IMR-90 (cell line): Measurements from ENCODE around the gene MAB21L4. TPM values are rescaled to one million over a fixed set of nuclear protein-coding genes. Genes with fewer than 3 reads are reported as not detected.

ENCODE experiments used
- ATAC-seq: fragments of 200-7000 bp; cut with Tn5 transposase; 2 replicates; pipeline ENCODE4 v1.9.1; 2020; ENCODE audit warnings: low read depth, mild to moderate bottlenecking, moderate library complexity
- BruUV-seq: library from RNA; stranded (reverse); fragments of 400-500 nt; replicated peaks from 2 replicates; lab custom pipeline; 2021; lab: Mats Ljungman, UMichigan
- CTCF ChIA-PET: fragments of 300-600 bp; formaldehyde crosslinking; extraction: SDS; loops from one replicate; lab custom pipeline; 2021; ENCODE audit warnings: antibody characterized with exemption; lab: Yijun Ruan, JAX
- POLR2A ChIA-PET: fragments of 300-600 bp; sonication (Branson Sonifier 250); formaldehyde crosslinking; loops from one replicate; lab custom pipeline; 2022; ENCODE audit warnings: antibody characterized with exemption; ENCODE audit not compliant: unreplicated experiment; lab: Charles Lee
- DNase-seq: peaks from one replicate; pipeline ENCODE4 v3.0.0; 2013
- H2AFZ ChIP-seq: replicated peaks from 2 replicates; pipeline ENCODE3; 2013; ENCODE audit warnings: low read length, mild to moderate bottlenecking; ENCODE audit not compliant: poor library complexity
- H2AK5ac ChIP-seq: 2 replicates; pipeline ENCODE4 v1.6.1; 2013; ENCODE audit warnings: low read depth, low read length, inconsistent platforms
- H2AK9ac ChIP-seq: replicated peaks from 2 replicates; pipeline ENCODE3; 2013; ENCODE audit warnings: mild to moderate bottlenecking, low read depth, low read length, moderate library complexity; ENCODE audit not compliant: poor library complexity
- H2BK120ac ChIP-seq: 2 replicates; pipeline ENCODE4 v1.6.1; 2013; ENCODE audit warnings: low read depth, low read length, inconsistent platforms
- H2BK15ac ChIP-seq: 3 replicates; pipeline ENCODE4 v1.6.1; 2013; ENCODE audit warnings: low read depth, low read length, inconsistent platforms
- H2BK20ac ChIP-seq: 2 replicates; pipeline ENCODE4 v1.6.1; 2013; ENCODE audit warnings: low read depth, mild to moderate bottlenecking, inconsistent platforms, low read length, moderate library complexity
- H2BK5ac ChIP-seq: 2 replicates; pipeline ENCODE4 v1.6.1; 2013; ENCODE audit warnings: mild to moderate bottlenecking, low read depth, low read length, inconsistent platforms; ENCODE audit not compliant: poor library complexity, severe bottlenecking
- H3K14ac ChIP-seq: replicated peaks from 2 replicates; pipeline ENCODE4 v1.6.1; 2013; ENCODE audit warnings: low read depth, low read length, inconsistent platforms
- H3K18ac ChIP-seq: 2 replicates; pipeline ENCODE4 v1.6.1; 2013; ENCODE audit warnings: low read depth, low read length, control low read depth
- H3K23ac ChIP-seq: 2 replicates; pipeline ENCODE4 v1.6.1; 2013; ENCODE audit warnings: low read depth, low read length, inconsistent platforms
- H3K27ac ChIP-seq: 2 replicates; pipeline ENCODE4 v1.5.1; 2013; ENCODE audit warnings: mild to moderate bottlenecking, control low read depth, low read length; ENCODE audit not compliant: insufficient read depth
- H3K27me3 ChIP-seq: 2 replicates; pipeline ENCODE4 v1.6.1; 2013; ENCODE audit warnings: low read length; ENCODE audit not compliant: control insufficient read depth, insufficient read depth
- H3K36me3 ChIP-seq: 2 replicates; pipeline ENCODE4 v1.6.1; 2013; ENCODE audit warnings: low read length, mixed read lengths; ENCODE audit not compliant: control insufficient read depth, insufficient read depth
- H3K4ac ChIP-seq: 2 replicates; pipeline ENCODE4 v1.6.1; 2013; ENCODE audit warnings: low read depth, low read length, inconsistent platforms
- H3K4me1 ChIP-seq: 2 replicates; pipeline ENCODE4 v1.6.1; 2013; ENCODE audit warnings: low read length, mixed read lengths; ENCODE audit not compliant: control insufficient read depth, insufficient read depth
- H3K4me2 ChIP-seq: 2 replicates; pipeline ENCODE4 v1.6.1; 2013; ENCODE audit warnings: low read depth, mild to moderate bottlenecking, control low read depth, low read length, moderate library complexity
- H3K4me3 ChIP-seq: 2 replicates; pipeline ENCODE4 v1.5.1; 2013; ENCODE audit warnings: low read depth, mild to moderate bottlenecking, control low read depth, low read length, moderate library complexity; ENCODE audit not compliant: insufficient read depth
- H3K56ac ChIP-seq: 2 replicates; pipeline ENCODE4 v1.6.1; 2013; ENCODE audit warnings: low read length, inconsistent platforms; ENCODE audit not compliant: insufficient read depth; ENCODE audit errors: extremely low read depth
- H3K79me1 ChIP-seq, 2 experiments: 2 replicates each; pipeline ENCODE4 v1.6.1; 2013; ENCODE audit warnings: low read length in 2 of 2, inconsistent platforms in 1 of 2, low read depth in 1 of 2
- H3K9ac ChIP-seq: 2 replicates; pipeline ENCODE4 v1.6.1; 2013; ENCODE audit warnings: low read depth, low read length, control low read depth
- H3K9me1 ChIP-seq: 2 replicates; pipeline ENCODE4 v1.6.1; 2013; ENCODE audit warnings: low read length, inconsistent platforms; ENCODE audit not compliant: insufficient read depth
- H3K9me3 ChIP-seq: 2 replicates; pipeline ENCODE4 v1.6.1; 2013; ENCODE audit warnings: low read length; ENCODE audit not compliant: control insufficient read depth, insufficient read depth
- H4K20me1 ChIP-seq: 2 replicates; pipeline ENCODE4 v1.6.1; 2013; ENCODE audit warnings: low read length, inconsistent platforms; ENCODE audit not compliant: insufficient read depth
- H4K5ac ChIP-seq: 2 replicates; pipeline ENCODE4 v1.6.1; 2013; ENCODE audit warnings: mild to moderate bottlenecking, low read depth, low read length, control low read depth
- H4K8ac ChIP-seq, 2 experiments: 2 replicates each; pipeline ENCODE4 v1.6.1; 2013; ENCODE audit warnings: low read depth in 2 of 2, low read length in 2 of 2, control low read depth in 1 of 2, inconsistent platforms in 1 of 2
- H4K91ac ChIP-seq: 2 replicates; pipeline ENCODE4 v1.6.1; 2013; ENCODE audit warnings: low read depth, low read length, inconsistent platforms; ENCODE audit not compliant: insufficient read depth
- CTCF ChIP-seq: conservative IDR thresholded peaks from 2 replicates; pipeline ENCODE4 v1.5.1; 2012; ENCODE audit warnings: mild to moderate bottlenecking, low read depth, low read length, improper control_type of control experiment
- SMC3 ChIP-seq: fragments of 150-350 bp; IDR thresholded peaks from 2 replicates; pipeline ENCODE4 v1.6.1; 2016; ENCODE audit warnings: low read depth, mild to moderate bottlenecking, antibody characterized with exemption, low read length, moderate library complexity
- WGBS, 2 experiments: methylation state at CpG; one replicate each; pipeline versions ENCODE4 v1.1.5 to v1.1.7; 2013; ENCODE audit warnings: missing lambda C conversion rate in 2 of 2; ENCODE audit not compliant: insufficient read length in 1 of 2; ENCODE audit errors: extremely low coverage in 2 of 2; 5-methylcytosine and 5-hydroxymethylcytosine counted together
- dilution Hi-C: fragments of 300-500 bp; cut with HindIII; formaldehyde crosslinking; loops from one replicate; pipeline ENCODE4 v1.14.3; 2018; ENCODE audit warnings: low sequenced_read_pairs; ENCODE audit not compliant: unreplicated experiment
- in situ Hi-C: fragments of 300-500 bp; cut with MboI; formaldehyde crosslinking; loops from 3 replicates; pipeline ENCODE4 v1.14.3; 2019; ENCODE audit warnings: low sequenced_read_pairs, inconsistent platforms, mixed read lengths
- intact Hi-C: fragments of 100-400 bp; cut with micrococcal nuclease; formaldehyde crosslinking; loops from 2 replicates; pipeline ENCODE4 v1.10.0; 2022
- polyA plus RNA-seq, 3 experiments: library from polyadenylated mRNA; depleted of rRNA; stranded (reverse); fragments of >200 nt; gene quantifications; 2 replicates each; pipeline ENCODE4 v1.2.3, GENCODE V29; 2012; ENCODE audit warnings: low replicate concordance in 1 of 3
- total RNA-seq: library from RNA; depleted of rRNA; stranded (reverse); fragments of >200 nt; gene quantifications from 2 replicates; pipeline ENCODE4 v1.2.3, GENCODE V29; 2012

The MAB21L4 gene
- total and polyA plus RNA-seq, 2 of the 4 experiments (the other 2 are of a cell fraction) = not detected

GRCh38 chr2:240876035-240876474 lies 19.9 kb downstream of the MAB21L4 start:
- Histone ChIP-seq H4K8ac (no peak overlapping the region), H3K4me2 (no peak overlapping the region), H3K4me3 (no peak overlapping the region), H2BK20ac (no peak overlapping the region), H3K18ac (no peak overlapping the region), H3K27ac (no peak overlapping the region), H3K36me3 (no peaks in the 10 kb centered on the region), H4K5ac (no peak overlapping the region), H2BK120ac (no peak overlapping the region), H4K91ac (no peak overlapping the region), H2AFZ (peak overlapping the region; percentile 43), H4K20me1 (no peaks in the 10 kb centered on the region), H3K4me1 (no peaks in the 10 kb centered on the region), H2AK9ac (no peak overlapping the region), H3K23ac (no peak overlapping the region), H2AK5ac (no peak overlapping the region), H3K56ac (no peak overlapping the region), H3K9ac (no peak overlapping the region), H2BK5ac (no peak overlapping the region), H3K4ac (no peak overlapping the region), H3K9me1 (no peaks in the 10 kb centered on the region), H3K9me3 (no peaks in the 10 kb centered on the region), H3K14ac (no peak overlapping the region), H3K79me1 (no peaks in the 10 kb centered on the region), H3K27me3 (peaks cover 18% of the 10 kb centered on the region), H2BK15ac (no peak overlapping the region)
- TF ChIP-seq SMC3 (no peak), CTCF (no peak)
- in situ Hi-C loops = no loop called here
- ChIA-PET POLR2A (no interaction called here), CTCF (no interaction called here)
- DNase-seq (no peak), ATAC-seq (no peak)
- intact Hi-C loops = no loop called here
- BruUV-seq = no TSS peak
- WGBS, 2 experiments = no CpG with 5 or more reads among the region's 7 CpGs
- dilution Hi-C loops = no loop called here
